Measurements from ENCODE around the gene PLIN4. TPM values are rescaled to one million over a fixed set of nuclear protein-coding genes. Genes with fewer than 3 reads are reported as not detected.

Gene PLIN4
- total RNA-seq, 2 donors from 2014 or later, result 0.33 to 0.66 TPM

DNA sequence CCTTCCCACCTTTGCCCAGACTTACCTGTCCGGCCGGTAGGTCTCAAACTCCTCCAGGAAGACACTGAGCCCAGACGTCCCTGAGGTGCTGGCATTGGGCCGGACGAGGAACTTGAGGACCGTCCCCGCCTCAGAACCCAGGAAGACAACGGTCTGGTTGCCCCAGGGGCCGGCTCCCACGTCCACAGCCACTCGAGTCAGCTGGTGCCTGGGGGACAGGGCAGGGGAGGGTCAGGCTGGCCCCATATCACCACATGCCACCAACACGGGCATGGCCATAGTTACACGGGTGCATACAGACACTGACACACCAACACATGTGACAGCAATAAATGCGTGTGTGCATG lies 29.9 kb upstream of the PLIN4 start:
- H3K9ac ChIP-seq (ENCODE audit: extremely low read depth, low read length, poor library complexity, severe bottlenecking), result no peak overlapping the region
- H3K9me3 ChIP-seq (ENCODE audit: control insufficient read depth, low read length), result no peaks in the 10 kb centered on the region
- H3K36me3 ChIP-seq (ENCODE audit: control insufficient read depth, insufficient read depth, low read length), result peaks cover 9% of the 10 kb centered on the region
- Mint-ChIP-seq H3K27ac (no peak overlapping the region), H3K9me3 (no peaks in the 10 kb centered on the region), H3K4me1 (no peaks in the 10 kb centered on the region), H3K4me3 (no peak overlapping the region), H3K36me3 (ENCODE audit: low read depth) (peaks cover 43% of the 10 kb centered on the region), H3K27me3 (ENCODE audit: insufficient read depth) (no peaks in the 10 kb centered on the region)
- 92 to 97% methylated on average over 5 to 14 of the region's 14 CpGs for WGBS, 2 experiments (ENCODE audit: insufficient coverage in 1 of 2, insufficient read length in 1 of 2)
- no peak for TF ChIP-seq CTCF (conservative IDR thresholded peaks at IDR 0.05)
- no peaks in the 10 kb centered on the region for H3K4me1 ChIP-seq (ENCODE audit: control insufficient read depth, insufficient read depth, low read length)
- DNase-seq, result no peak
- no peaks in the 10 kb centered on the region for H3K27me3 ChIP-seq (ENCODE audit: control insufficient read depth, insufficient read depth, low read length, poor library complexity, severe bottlenecking)
- H3K27ac ChIP-seq (ENCODE audit: low read depth, low read length), result no peak overlapping the region
- no peak overlapping the region for H3K4me3 ChIP-seq (ENCODE audit: low read length)

- Mint-ChIP-seq H3K36me3 (ENCODE audit: low read depth) (peaks cover 36% of the 10 kb centered on the region), H3K27me3 (ENCODE audit: insufficient read depth) (no peaks in the 10 kb centered on the region)
Measured at GRCh38 chr19:4547303-4548237, 29.3 kb upstream of the PLIN4 start.

More at GRCh38 chr19:4547303-4548237, 29.3 kb upstream of the PLIN4 start:
- Mint-ChIP-seq H3K9me3 (no peaks in the 10 kb centered on the region), H3K4me3 (no peak overlapping the region), H3K27ac (no peak overlapping the region), H3K4me1 (no peaks in the 10 kb centered on the region)
- DNase-seq, result peak; percentile 71
- peak; percentile 63 for TF ChIP-seq CTCF (conservative IDR thresholded peaks at IDR 0.05)
- no peak overlapping the region for H3K27ac ChIP-seq (ENCODE audit: low read depth, low read length)
- no peaks in the 10 kb centered on the region for H3K27me3 ChIP-seq (ENCODE audit: control insufficient read depth, insufficient read depth, low read length, poor library complexity, severe bottlenecking)
- H3K4me1 ChIP-seq (ENCODE audit: control insufficient read depth, insufficient read depth, low read length), result no peaks in the 10 kb centered on the region
- H3K9ac ChIP-seq (ENCODE audit: extremely low read depth, low read length, poor library complexity, severe bottlenecking), result no peak overlapping the region
- no peak overlapping the region for H3K4me3 ChIP-seq (ENCODE audit: low read length)
- H3K36me3 ChIP-seq (ENCODE audit: control insufficient read depth, insufficient read depth, low read length), result peaks cover 5% of the 10 kb centered on the region
- WGBS, 2 experiments (ENCODE audit: insufficient coverage in 1 of 2, insufficient read length in 1 of 2), result 92 to 95% methylated on average over 27 to 32 of the region's 32 CpGs
- no peaks in the 10 kb centered on the region for H3K9me3 ChIP-seq (ENCODE audit: control insufficient read depth, low read length)

Data from endodermal cell (in vitro differentiated cells).